OCI-LY3 (cell line): ENCODE measurements around the gene PGM2.
"Not testable (repeated sequence)": the region's sequence is repeated elsewhere in the genome, so short reads cannot be mapped to it uniquely, and the experiment has no call there.

Experiments used
- H2AFZ ChIP-seq: fragments of 200-600, 300-600 bp; shearing (Covaris generic); 2 replicates; pipeline ENCODE4 v1.6.0; 2014; ENCODE audit warnings: antibody characterized with exemption, low read depth, low read length
- H3K27ac ChIP-seq: fragments of 200-600, 300-600 bp; sonication (generic); 2 replicates; pipeline ENCODE4 v1.5.1; 2014; ENCODE audit warnings: mild to moderate bottlenecking, low read length, moderate library complexity, mixed read lengths
- H3K27me3 ChIP-seq: fragments of 200-600, 300-600 bp; sonication (generic); 2 replicates; pipeline ENCODE4 v1.6.1; 2014; ENCODE audit warnings: low read depth, low read length, mixed read lengths
- H3K36me3 ChIP-seq: fragments of 200-600, 300-600 bp; sonication (generic); replicated peaks from 2 replicates; pipeline ENCODE3; 2014; ENCODE audit warnings: low read depth, low read length, mixed read lengths
- H3K4me1 ChIP-seq: fragments of 300-600, 200-600 bp; sonication (generic); 2 replicates; pipeline ENCODE4 v1.6.1; 2014; ENCODE audit warnings: low read length, mixed read lengths
- H3K4me2 ChIP-seq: fragments of 200-600, 300-600 bp; sonication (generic); 2 replicates; pipeline ENCODE4 v1.6.1; 2014; ENCODE audit warnings: low read length, mixed read lengths
- H3K4me3 ChIP-seq: fragments of 300-600, 200-600 bp; sonication (generic); 2 replicates; pipeline ENCODE4 v1.5.1; 2014; ENCODE audit warnings: antibody characterized with exemption, mild to moderate bottlenecking, low read length, moderate library complexity
- H3K79me2 ChIP-seq: fragments of 300-600, 200-600 bp; shearing (Covaris generic); 2 replicates; pipeline ENCODE4 v1.6.1; 2014; ENCODE audit warnings: mild to moderate bottlenecking, low read length, mixed read lengths
- H3K9ac ChIP-seq: fragments of 300-600, 200-600 bp; shearing (Covaris generic); 2 replicates; pipeline ENCODE4 v1.6.0; 2014; ENCODE audit warnings: mild to moderate bottlenecking, low read length, moderate library complexity
- H3K9me3 ChIP-seq: fragments of 200-600, 300-600 bp; shearing (Covaris generic); 2 replicates; pipeline ENCODE4 v1.6.1; 2014; ENCODE audit warnings: low read length, mixed read lengths; ENCODE audit not compliant: insufficient read depth
- H4K20me1 ChIP-seq: fragments of 200-600, 300-600 bp; sonication (generic); 2 replicates; pipeline ENCODE4 v1.6.1; 2016; ENCODE audit warnings: low read length, mixed read lengths; ENCODE audit not compliant: insufficient read depth
- CTCF ChIP-seq: fragments of 200-600, 300-600 bp; sonication (generic); IDR thresholded peaks from 2 replicates; pipeline ENCODE4 v1.5.1; 2014; ENCODE audit warnings: antibody characterized with exemption, low read length, low read depth
- EZH2phosphoT487 ChIP-seq: fragments of 200-600 bp; shearing (Covaris generic); IDR thresholded peaks from 2 replicates; pipeline ENCODE4 v1.6.1; 2018; ENCODE audit warnings: antibody characterized with exemption, mixed run types, low read depth

Gene PGM2

GRCh38 chr4:37826295-37827029 is at the start of gene PGM2:
Gene PGM2, plus strand, starts transcription at chr4:37826686. Its CDS starts 47 bp downstream, at chr4:37826733.
- Histone ChIP-seq H3K9me3 (no peaks in the 10 kb centered on the region), H3K36me3 (peaks cover 12% of the 10 kb centered on the region), H4K20me1 (no peaks in the 10 kb centered on the region), H3K27me3 (no peaks in the 10 kb centered on the region), H3K9ac (peak within 1 kb of the TSS; percentile 80), H2AFZ (peak within 1 kb of the TSS; percentile 72), H3K27ac (peak within 1 kb of the TSS; percentile 28), H3K4me2 (peak within 1 kb of the TSS; percentile 84), H3K79me2 (peaks cover 12% of the 10 kb centered on the region), H3K4me3 (peak within 1 kb of the TSS; percentile 87), H3K4me1 (peaks cover 10% of the 10 kb centered on the region)
- TF ChIP-seq EZH2phosphoT487 (no peak), CTCF (no peak)

GRCh38 chr4:37779896-37780295 is 46.6 kb upstream of the PGM2 start:
- Histone ChIP-seq H3K4me2 (no peak overlapping the region), H3K9ac (no peak overlapping the region), H3K9me3 (no peaks in the 10 kb centered on the region), H3K4me1 (no peaks in the 10 kb centered on the region), H3K27me3 (no peaks in the 10 kb centered on the region), H3K79me2 (no peaks in the 10 kb centered on the region), H4K20me1 (no peaks in the 10 kb centered on the region), H3K27ac (no peak overlapping the region), H3K36me3 (no peaks in the 10 kb centered on the region), H3K4me3 (no peak overlapping the region), H2AFZ (no peak overlapping the region)
- TF ChIP-seq EZH2phosphoT487 = no peak

- Histone ChIP-seq H3K4me1 (no peaks in the 10 kb centered on the region), H3K4me2 (no peak overlapping the region), H3K27ac (no peak overlapping the region), H3K4me3 (no peak overlapping the region), H3K9me3 (no peaks in the 10 kb centered on the region), H3K27me3 (no peaks in the 10 kb centered on the region; the same call in 1 of the 2 replicates), H4K20me1 (no peaks in the 10 kb centered on the region), H2AFZ (no peak overlapping the region), H3K36me3 (no peaks in the 10 kb centered on the region), H3K79me2 (no peaks in the 10 kb centered on the region), H3K9ac (no peak overlapping the region)
- TF ChIP-seq EZH2phosphoT487 = no peak
- TF ChIP-seq CTCF = no peak
Measured at GRCh38 chr4:37780444-37781130, 45.9 kb upstream of the PGM2 start.

- Histone ChIP-seq H2AFZ (no peak overlapping the region), H3K27ac (no peak overlapping the region), H3K9me3 (no peaks in the 10 kb centered on the region), H3K4me3 (no peak overlapping the region), H3K79me2 (no peaks in the 10 kb centered on the region), H3K27me3 (peaks cover 4% of the 10 kb centered on the region; the same call in 1 of the 2 replicates), H4K20me1 (no peaks in the 10 kb centered on the region), H3K9ac (no peak overlapping the region), H3K4me1 (no peaks in the 10 kb centered on the region), H3K4me2 (no peak overlapping the region), H3K36me3 (no peaks in the 10 kb centered on the region)
- TF ChIP-seq CTCF (no peak), EZH2phosphoT487 (no peak)
Measured at GRCh38 chr4:37781131-37781455, 45.4 kb upstream of the PGM2 start.

- peaks cover 15% of the 10 kb centered on the region; the same call in 1 of the 2 replicates for H3K27me3 ChIP-seq
- not testable (repeated sequence) for H3K9me3 ChIP-seq, H2AFZ ChIP-seq
Measured at GRCh38 chr4:37786267-37786666, 40.2 kb upstream of the PGM2 start.

GRCh38 chr4:37787883-37788460 is 38.5 kb upstream of the PGM2 start:
- not testable (repeated sequence) for H3K27ac ChIP-seq, H2AFZ ChIP-seq, H4K20me1 ChIP-seq, H3K79me2 ChIP-seq, H3K9me3 ChIP-seq, H3K4me3 ChIP-seq, H3K9ac ChIP-seq, H3K4me1 ChIP-seq, H3K4me2 ChIP-seq, H3K36me3 ChIP-seq
- H3K27me3 ChIP-seq = peaks cover 15% of the 10 kb centered on the region; the same call in 1 of the 2 replicates

More at GRCh38 chr4:37786267-37786666, 40.2 kb upstream of the PGM2 start:
- H3K9ac ChIP-seq, H3K27ac ChIP-seq, H3K4me2 ChIP-seq, H3K36me3 ChIP-seq, H3K4me3 ChIP-seq, H3K4me1 ChIP-seq, H4K20me1 ChIP-seq, H3K79me2 ChIP-seq: not testable (repeated sequence)
